Measurements from ENCODE around the gene CNTN1.

The CNTN1 gene

GRCh38 chr12:40691913-40692764, at the start of gene CNTN1:
TSS of gene CNTN1 (plus strand) at chr12:40692439.
- no peak for DNase-seq

- no peak for DNase-seq
These were observed 48.7 kb upstream of the CNTN1 start for GRCh38 chr12:40643506-40643905.

GRCh38 chr12:40643976-40644375, 48.3 kb upstream of the CNTN1 start:
- no peak for DNase-seq

GRCh38 chr12:40644708-40645107, 47.5 kb upstream of the CNTN1 start:
- DNase-seq: no peak

GRCh38 chr12:40645361-40645760, 46.9 kb upstream of the CNTN1 start:
- no peak for DNase-seq

GRCh38 chr12:40646456-40646855, 45.8 kb upstream of the CNTN1 start:
- no peak for DNase-seq

GRCh38 chr12:40646911-40647310, 45.3 kb upstream of the CNTN1 start:
- no peak for DNase-seq

- no peak for DNase-seq
These were observed 44.6 kb upstream of the CNTN1 start for GRCh38 chr12:40647651-40648050.

- DNase-seq: no peak
These were observed 43.7 kb upstream of the CNTN1 start for GRCh38 chr12:40648519-40648918.

GRCh38 chr12:40650038-40650704, 42.1 kb upstream of the CNTN1 start:
- DNase-seq: no peak

- no peak for DNase-seq
These were observed 36.8 kb upstream of the CNTN1 start for GRCh38 chr12:40655451-40655850.

GRCh38 chr12:40662366-40662765, 29.9 kb upstream of the CNTN1 start:
- no peak for DNase-seq

GRCh38 chr12:40663781-40664180, 28.5 kb upstream of the CNTN1 start:
- no peak for DNase-seq

GRCh38 chr12:40668099-40668529, 24.1 kb upstream of the CNTN1 start:
- no peak for DNase-seq

- DNase-seq: no peak
These were observed 19.4 kb upstream of the CNTN1 start for GRCh38 chr12:40672741-40673271.

- DNase-seq: no peak
These were observed 11.1 kb upstream of the CNTN1 start for GRCh38 chr12:40681148-40681547.

GRCh38 chr12:40684986-40685385, 7.3 kb upstream of the CNTN1 start:
- DNase-seq: no peak

GRCh38 chr12:40688085-40688725, 4.0 kb upstream of the CNTN1 start:
- no peak for DNase-seq

GRCh38 chr12:40689576-40689975, 2.7 kb upstream of the CNTN1 start:
- DNase-seq: no peak

GRCh38 chr12:40692765-40693206, 547 bp downstream of the CNTN1 start:
- no peak for DNase-seq

GRCh38 chr12:40693207-40693821, 1.1 kb downstream of the CNTN1 start:
- DNase-seq: no peak

- DNase-seq: no peak
These were observed 5.5 kb downstream of the CNTN1 start for GRCh38 chr12:40697566-40698259.
